GM15510 (cell line): ENCODE data around the gene DSG3.

Source experiments
- POLR2A ChIP-seq: IDR thresholded peaks from 3 replicates; pipeline ENCODE4 v1.6.1; 2011; ENCODE audit warnings: borderline replicate concordance; ENCODE audit not compliant: insufficient read length; ENCODE audit errors: extremely low read depth

The DSG3 gene

GRCh38 chr18:31424383-31424988, 23.1 kb upstream of the DSG3 start:
- TF ChIP-seq POLR2A, result no peak

GRCh38 chr18:31426021-31426420, 21.5 kb upstream of the DSG3 start:
- TF ChIP-seq POLR2A, result no peak

GRCh38 chr18:31426871-31427406, 20.6 kb upstream of the DSG3 start:
- no peak for TF ChIP-seq POLR2A

GRCh38 chr18:31428211-31428610, 19.3 kb upstream of the DSG3 start:
- no peak for TF ChIP-seq POLR2A

GRCh38 chr18:31429623-31430022, 17.9 kb upstream of the DSG3 start:
- no peak for TF ChIP-seq POLR2A

GRCh38 chr18:31430072-31430471, 17.5 kb upstream of the DSG3 start:
- no peak for TF ChIP-seq POLR2A

GRCh38 chr18:31430554-31430953, 17.0 kb upstream of the DSG3 start:
- TF ChIP-seq POLR2A, result no peak

GRCh38 chr18:31432316-31432715, 15.2 kb upstream of the DSG3 start:
- TF ChIP-seq POLR2A, result no peak

- TF ChIP-seq POLR2A, result no peak
Observed at GRCh38 chr18:31436825-31437224, 10.7 kb upstream of the DSG3 start.

GRCh38 chr18:31438402-31438801, 9.1 kb upstream of the DSG3 start:
- TF ChIP-seq POLR2A, result no peak

- no peak for TF ChIP-seq POLR2A
Observed at GRCh38 chr18:31439807-31440325, 7.7 kb upstream of the DSG3 start.

GRCh38 chr18:31440787-31441186, 6.8 kb upstream of the DSG3 start:
- TF ChIP-seq POLR2A, result no peak

- no peak for TF ChIP-seq POLR2A
Observed at GRCh38 chr18:31441493-31441892, 6.0 kb upstream of the DSG3 start.

GRCh38 chr18:31444142-31444541, 3.4 kb upstream of the DSG3 start:
- no peak for TF ChIP-seq POLR2A

- no peak for TF ChIP-seq POLR2A
Observed at GRCh38 chr18:31445908-31446307, 1.6 kb upstream of the DSG3 start.

- no peak for TF ChIP-seq POLR2A
Observed at GRCh38 chr18:31446854-31447253, 687 bp upstream of the DSG3 start.
